ENCODE results near the gene ZFYVE21.
A peak's percentile ranks its signal among the peaks of the same experiment; 100 is the strongest.

Gene ZFYVE21

GRCh38 chr14:103715052-103716000, at the start of gene ZFYVE21, which contains the start of gene XRCC3:
Gene ZFYVE21 (plus strand): TSS chr14:103715810. CDS start chr14:103715842, 32 bp downstream.
Gene XRCC3 (minus strand): TSS chr14:103715451. CDS start chr14:103711087, 4,364 bp downstream.
- Histone ChIP-seq H3K36me3 (ENCODE audit: control insufficient read depth in 2 of 2, insufficient read depth in 2 of 2, low read length in 2 of 2) (no peaks in the 10 kb centered on the region), H3K4me1 (ENCODE audit: control insufficient read depth in 2 of 2, insufficient read depth in 2 of 2, low read length in 2 of 2) (peaks cover 41 to 42% of the 10 kb centered on the region in 2 donors), H3K27me3 (ENCODE audit: control insufficient read depth in 2 of 2, insufficient read depth in 2 of 2, low read length in 2 of 2) (no peaks in the 10 kb centered on the region), H3K4me3 (ENCODE audit: low read length in 2 of 2) (peak within 1 kb of the TSS; percentile 72 to 75), H3K9me3 (ENCODE audit: control insufficient read depth in 2 of 2, low read length in 2 of 2) (no peaks in the 10 kb centered on the region), H3K27ac (ENCODE audit: low read depth in 2 of 2, low read length in 2 of 2) (peak within 1 kb of the TSS; percentile 79 to 83), H3K9ac (ENCODE audit: low read depth in 1 of 2, low read length in 2 of 2) (peak within 1 kb of the TSS; percentile 47 to 80)

GRCh38 chr14:103667671-103668070, 47.9 kb upstream of the ZFYVE21 start:
- no peaks in the 10 kb centered on the region for H3K27me3 ChIP-seq (ENCODE audit: control insufficient read depth in 2 of 2, insufficient read depth in 2 of 2, low read length in 2 of 2)
- no peak overlapping the region for H3K4me3 ChIP-seq (ENCODE audit: low read length in 2 of 2)
- no peak overlapping the region for H3K27ac ChIP-seq (ENCODE audit: low read depth in 2 of 2, low read length in 2 of 2)
- H3K36me3 ChIP-seq (ENCODE audit: control insufficient read depth in 2 of 2, insufficient read depth in 2 of 2, low read length in 2 of 2) = peaks cover 46 to 62% of the 10 kb centered on the region in 2 donors
- no peak overlapping the region for H3K9ac ChIP-seq (ENCODE audit: low read depth in 1 of 2, low read length in 2 of 2)
- H3K4me1 ChIP-seq (ENCODE audit: control insufficient read depth in 2 of 2, insufficient read depth in 2 of 2, low read length in 2 of 2) = no peaks in the 10 kb centered on the region
- no peaks in the 10 kb centered on the region for H3K9me3 ChIP-seq (ENCODE audit: control insufficient read depth in 2 of 2, low read length in 2 of 2)

GRCh38 chr14:103668117-103668516, 47.5 kb upstream of the ZFYVE21 start:
- no peaks in the 10 kb centered on the region for H3K4me1 ChIP-seq (ENCODE audit: control insufficient read depth in 2 of 2, insufficient read depth in 2 of 2, low read length in 2 of 2)
- H3K27ac ChIP-seq (ENCODE audit: low read depth in 2 of 2, low read length in 2 of 2) = no peak overlapping the region
- no peak overlapping the region for H3K9ac ChIP-seq (ENCODE audit: low read depth in 1 of 2, low read length in 2 of 2)
- no peaks in the 10 kb centered on the region for H3K9me3 ChIP-seq (ENCODE audit: control insufficient read depth in 2 of 2, low read length in 2 of 2)
- H3K27me3 ChIP-seq (ENCODE audit: control insufficient read depth in 2 of 2, insufficient read depth in 2 of 2, low read length in 2 of 2) = no peaks in the 10 kb centered on the region
- H3K36me3 ChIP-seq (ENCODE audit: control insufficient read depth in 2 of 2, insufficient read depth in 2 of 2, low read length in 2 of 2) = peaks cover 49 to 64% of the 10 kb centered on the region in 2 donors
- no peak overlapping the region for H3K4me3 ChIP-seq (ENCODE audit: low read length in 2 of 2)

GRCh38 chr14:103669370-103669769, 46.2 kb upstream of the ZFYVE21 start:
- H3K27ac ChIP-seq (ENCODE audit: low read depth in 2 of 2, low read length in 2 of 2) = no peak overlapping the region
- no peaks in the 10 kb centered on the region for H3K4me1 ChIP-seq (ENCODE audit: control insufficient read depth in 2 of 2, insufficient read depth in 2 of 2, low read length in 2 of 2)
- H3K9ac ChIP-seq (ENCODE audit: low read depth in 1 of 2, low read length in 2 of 2) = no peak overlapping the region
- H3K4me3 ChIP-seq (ENCODE audit: low read length in 2 of 2) = no peak overlapping the region
- no peaks in the 10 kb centered on the region for H3K27me3 ChIP-seq (ENCODE audit: control insufficient read depth in 2 of 2, insufficient read depth in 2 of 2, low read length in 2 of 2)
- H3K9me3 ChIP-seq (ENCODE audit: control insufficient read depth in 2 of 2, low read length in 2 of 2) = no peaks in the 10 kb centered on the region
- H3K36me3 ChIP-seq (ENCODE audit: control insufficient read depth in 2 of 2, insufficient read depth in 2 of 2, low read length in 2 of 2) = peaks cover 47 to 65% of the 10 kb centered on the region in 2 donors

GRCh38 chr14:103671911-103672310, 43.7 kb upstream of the ZFYVE21 start:
- Histone ChIP-seq H3K4me3 (ENCODE audit: low read length in 2 of 2) (no peak overlapping the region), H3K9ac (ENCODE audit: low read depth in 1 of 2, low read length in 2 of 2) (no peak overlapping the region), H3K4me1 (ENCODE audit: control insufficient read depth in 2 of 2, insufficient read depth in 2 of 2, low read length in 2 of 2) (no peaks in the 10 kb centered on the region), H3K36me3 (ENCODE audit: control insufficient read depth in 2 of 2, insufficient read depth in 2 of 2, low read length in 2 of 2) (peaks cover 66 to 74% of the 10 kb centered on the region in 2 donors), H3K27ac (ENCODE audit: low read depth in 2 of 2, low read length in 2 of 2) (no peak overlapping the region), H3K27me3 (ENCODE audit: control insufficient read depth in 2 of 2, insufficient read depth in 2 of 2, low read length in 2 of 2) (no peaks in the 10 kb centered on the region), H3K9me3 (ENCODE audit: control insufficient read depth in 2 of 2, low read length in 2 of 2) (no peaks in the 10 kb centered on the region)

- no peak overlapping the region for H3K27ac ChIP-seq (ENCODE audit: low read depth in 2 of 2, low read length in 2 of 2)
- H3K27me3 ChIP-seq (ENCODE audit: control insufficient read depth in 2 of 2, insufficient read depth in 2 of 2, low read length in 2 of 2) = no peaks in the 10 kb centered on the region
- no peaks in the 10 kb centered on the region for H3K4me1 ChIP-seq (ENCODE audit: control insufficient read depth in 2 of 2, insufficient read depth in 2 of 2, low read length in 2 of 2)
- H3K9me3 ChIP-seq (ENCODE audit: control insufficient read depth in 2 of 2, low read length in 2 of 2) = no peaks in the 10 kb centered on the region
- no peak overlapping the region for H3K9ac ChIP-seq (ENCODE audit: low read depth in 1 of 2, low read length in 2 of 2)
- peaks cover 76 to 84% of the 10 kb centered on the region in 2 donors for H3K36me3 ChIP-seq (ENCODE audit: control insufficient read depth in 2 of 2, insufficient read depth in 2 of 2, low read length in 2 of 2)
- no peak overlapping the region for H3K4me3 ChIP-seq (ENCODE audit: low read length in 2 of 2)
These were observed 39.7 kb upstream of the ZFYVE21 start for GRCh38 chr14:103675957-103676356.

- no peak overlapping the region for H3K27ac ChIP-seq (ENCODE audit: low read depth in 2 of 2, low read length in 2 of 2)
- H3K4me3 ChIP-seq (ENCODE audit: low read length in 2 of 2) = no peak overlapping the region
- peaks cover 74 to 77% of the 10 kb centered on the region in 2 donors for H3K36me3 ChIP-seq (ENCODE audit: control insufficient read depth in 2 of 2, insufficient read depth in 2 of 2, low read length in 2 of 2)
- H3K9ac ChIP-seq (ENCODE audit: low read depth in 1 of 2, low read length in 2 of 2) = no peak overlapping the region
- H3K4me1 ChIP-seq (ENCODE audit: control insufficient read depth in 2 of 2, insufficient read depth in 2 of 2, low read length in 2 of 2) = no peaks in the 10 kb centered on the region
- H3K27me3 ChIP-seq (ENCODE audit: control insufficient read depth in 2 of 2, insufficient read depth in 2 of 2, low read length in 2 of 2) = no peaks in the 10 kb centered on the region
- H3K9me3 ChIP-seq (ENCODE audit: control insufficient read depth in 2 of 2, low read length in 2 of 2) = no peaks in the 10 kb centered on the region
These were observed 38.5 kb upstream of the ZFYVE21 start for GRCh38 chr14:103676881-103677675.

- Histone ChIP-seq H3K27me3 (ENCODE audit: control insufficient read depth in 2 of 2, insufficient read depth in 2 of 2, low read length in 2 of 2) (no peaks in the 10 kb centered on the region), H3K9ac (ENCODE audit: low read depth in 1 of 2, low read length in 2 of 2) (no peak overlapping the region), H3K36me3 (ENCODE audit: control insufficient read depth in 2 of 2, insufficient read depth in 2 of 2, low read length in 2 of 2) (peaks cover 69 to 75% of the 10 kb centered on the region in 2 donors), H3K9me3 (ENCODE audit: control insufficient read depth in 2 of 2, low read length in 2 of 2) (no peaks in the 10 kb centered on the region), H3K4me1 (ENCODE audit: control insufficient read depth in 2 of 2, insufficient read depth in 2 of 2, low read length in 2 of 2) (no peaks in the 10 kb centered on the region), H3K4me3 (ENCODE audit: low read length in 2 of 2) (no peak overlapping the region), H3K27ac (ENCODE audit: low read depth in 2 of 2, low read length in 2 of 2) (no peak overlapping the region)
These were observed 36.3 kb upstream of the ZFYVE21 start for GRCh38 chr14:103679351-103679750.

GRCh38 chr14:103680491-103681231, 34.9 kb upstream of the ZFYVE21 start:
- Histone ChIP-seq H3K36me3 (ENCODE audit: control insufficient read depth in 2 of 2, insufficient read depth in 2 of 2, low read length in 2 of 2) (peaks cover 67 to 75% of the 10 kb centered on the region in 2 donors), H3K9ac (ENCODE audit: low read depth in 1 of 2, low read length in 2 of 2) (no peak overlapping the region), H3K27ac (ENCODE audit: low read depth in 2 of 2, low read length in 2 of 2) (no peak overlapping the region), H3K4me3 (ENCODE audit: low read length in 2 of 2) (no peak overlapping the region), H3K27me3 (ENCODE audit: control insufficient read depth in 2 of 2, insufficient read depth in 2 of 2, low read length in 2 of 2) (no peaks in the 10 kb centered on the region), H3K9me3 (ENCODE audit: control insufficient read depth in 2 of 2, low read length in 2 of 2) (no peaks in the 10 kb centered on the region), H3K4me1 (ENCODE audit: control insufficient read depth in 2 of 2, insufficient read depth in 2 of 2, low read length in 2 of 2) (no peaks in the 10 kb centered on the region)

All from mucosa of rectum (tissue), 2 donors.